ENCODE data around the gene C7orf25.

- TF ChIP-seq POLR2A (IDR thresholded peaks at IDR 0.05) (no peak), CTCF (IDR thresholded peaks at IDR 0.05) (no peak)
These were observed 2.7 kb upstream of the C7orf25 start for GRCh38 chr7:42914421-42915045.
